Activated CD4-positive, alpha-beta T cell treated with anti-CD3 and anti-CD28 coated beads, Interleukin-2, Interleukin-6, amounts not matched to agents 100 ng/mL and 50 ng/mL, durations not matched to agents 16 hours and 8 hours (primary cell): Measurements from ENCODE around the gene ALPK3.

ENCODE experiments used
- DNase-seq: peaks from one replicate; pipeline ENCODE4 v3.0.0-alpha.2; 2020

The ALPK3 gene

GRCh38 chr15:84898761-84899160 is 81.6 kb downstream of the ALPK3 start:
- no peak for DNase-seq

GRCh38 chr15:84899750-84900149 is 82.6 kb downstream of the ALPK3 start:
- DNase-seq: no peak

GRCh38 chr15:84901540-84901939 is 84.4 kb downstream of the ALPK3 start:
- DNase-seq: no peak

GRCh38 chr15:84903751-84904150 is 86.6 kb downstream of the ALPK3 start:
- no peak for DNase-seq

- DNase-seq: no peak
These were observed 87.3 kb downstream of the ALPK3 start for GRCh38 chr15:84904419-84904818.

GRCh38 chr15:84905016-84905916 is 88.1 kb downstream of the ALPK3 start:
- DNase-seq: no peak

GRCh38 chr15:84907731-84908130 is 90.6 kb downstream of the ALPK3 start:
- no peak for DNase-seq

- DNase-seq: no peak
These were observed 91.4 kb downstream of the ALPK3 start for GRCh38 chr15:84908564-84908963.

- no peak for DNase-seq
These were observed 91.9 kb downstream of the ALPK3 start for GRCh38 chr15:84909029-84909428.

- DNase-seq: no peak
These were observed 92.6 kb downstream of the ALPK3 start for GRCh38 chr15:84909782-84910181.

- DNase-seq: no peak
These were observed 93.9 kb downstream of the ALPK3 start for GRCh38 chr15:84910928-84911623.

- DNase-seq: no peak
These were observed 94.9 kb downstream of the ALPK3 start for GRCh38 chr15:84911879-84912660.

- DNase-seq: no peak
These were observed 96.2 kb downstream of the ALPK3 start for GRCh38 chr15:84913360-84913723.

- DNase-seq: no peak
These were observed 97.2 kb downstream of the ALPK3 start for GRCh38 chr15:84914351-84914750.

- peak; percentile 78 for DNase-seq
These were observed 97.9 kb downstream of the ALPK3 start for GRCh38 chr15:84914909-84915605.

- no peak for DNase-seq
These were observed 98.4 kb downstream of the ALPK3 start for GRCh38 chr15:84915606-84915958.

GRCh38 chr15:84917452-84917851 is 100.3 kb downstream of the ALPK3 start:
- no peak for DNase-seq

GRCh38 chr15:84919106-84919667 is 102.0 kb downstream of the ALPK3 start:
- no peak for DNase-seq

- DNase-seq: no peak
These were observed 104.0 kb downstream of the ALPK3 start for GRCh38 chr15:84921121-84921520.

GRCh38 chr15:84922530-84922929 is 105.4 kb downstream of the ALPK3 start:
- no peak for DNase-seq
